GM19452 (cell line): ENCODE data around the gene FRRS1L.

Source experiments
- ATAC-seq: cut with Tn5 transposase; IDR thresholded peaks from one replicate; pipeline ENCODE4 v1.9.1; 2021; ENCODE audit not compliant: unreplicated experiment

FRRS1L gene

DNA sequence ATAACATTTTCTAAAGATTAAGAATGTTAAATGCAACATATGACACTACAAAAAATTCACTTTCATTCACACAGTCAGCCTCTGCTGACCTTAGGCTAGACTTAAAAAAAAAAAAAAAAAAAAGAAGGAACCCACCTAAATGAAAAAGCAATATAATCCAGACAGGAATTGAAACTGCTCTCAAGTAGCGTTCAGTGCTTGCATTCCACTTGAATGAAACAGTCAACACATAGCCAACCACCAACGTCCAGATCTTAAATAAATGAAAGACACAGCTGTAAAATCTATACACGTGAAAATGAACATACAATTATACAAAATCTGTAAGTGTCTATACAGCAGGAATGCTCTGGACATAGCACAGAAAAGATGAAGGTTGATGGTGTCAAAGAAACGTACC lies 58.7 kb downstream of the FRRS1L start:
- ATAC-seq: no peak

DNA sequence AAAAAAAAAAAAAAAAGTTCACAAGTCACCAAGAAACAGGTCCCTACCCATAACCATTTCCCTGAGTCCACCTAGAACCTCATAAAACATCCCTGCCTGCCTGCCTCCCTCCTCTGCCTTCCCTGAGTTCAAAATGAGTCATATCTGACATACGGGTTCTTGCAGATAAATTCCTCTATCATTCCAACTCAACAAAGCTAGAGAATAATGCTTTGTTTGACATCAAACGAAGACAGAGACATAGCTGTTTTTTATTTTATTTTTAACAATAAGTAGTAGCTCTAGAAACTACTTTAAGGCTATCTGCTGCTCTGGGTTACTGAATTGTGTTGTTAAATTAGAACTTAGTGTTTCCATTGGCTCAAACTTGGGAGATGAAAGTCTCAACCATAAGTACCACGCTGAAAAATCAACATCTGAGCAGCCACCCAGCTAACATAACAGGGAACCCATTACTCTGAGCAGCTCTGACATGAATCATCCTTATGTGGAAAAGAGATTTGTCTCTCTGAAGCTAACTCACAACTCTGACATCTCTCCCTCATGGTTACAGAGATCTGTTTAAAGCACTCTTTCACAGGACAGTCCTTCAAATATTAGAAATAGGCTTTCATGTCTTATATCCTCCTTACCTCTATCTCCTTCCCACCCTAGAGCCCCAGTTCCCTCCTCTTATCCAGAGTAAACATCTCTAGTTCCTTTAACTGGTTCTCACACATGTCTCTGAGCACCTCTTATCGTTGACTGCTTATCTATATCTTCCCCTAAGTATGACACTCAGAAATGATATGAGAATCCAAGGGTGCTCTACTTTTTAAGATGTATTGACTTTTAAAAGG lies 59.4 kb downstream of the FRRS1L start:
- ATAC-seq: no peak

DNA sequence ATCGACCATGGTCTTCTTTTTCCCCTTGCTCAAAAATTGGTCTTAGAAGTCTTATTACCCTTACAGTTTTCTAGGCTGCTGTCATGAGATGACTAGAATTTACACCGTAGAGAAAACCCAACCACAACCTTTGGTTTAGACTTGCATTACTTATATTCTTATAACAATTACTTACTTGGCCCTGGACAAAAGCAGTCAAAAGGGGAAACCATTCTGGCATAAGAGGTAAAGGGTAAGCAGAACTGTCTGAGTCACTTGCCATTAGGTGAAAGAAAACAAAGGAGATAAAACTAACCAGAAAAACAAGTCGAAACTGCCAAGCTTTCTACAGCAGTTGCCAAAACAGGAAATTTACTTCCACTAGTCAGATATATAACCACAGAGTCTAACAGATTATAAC lies 65.2 kb downstream of the FRRS1L start:
- peak; percentile 78 for ATAC-seq

DNA sequence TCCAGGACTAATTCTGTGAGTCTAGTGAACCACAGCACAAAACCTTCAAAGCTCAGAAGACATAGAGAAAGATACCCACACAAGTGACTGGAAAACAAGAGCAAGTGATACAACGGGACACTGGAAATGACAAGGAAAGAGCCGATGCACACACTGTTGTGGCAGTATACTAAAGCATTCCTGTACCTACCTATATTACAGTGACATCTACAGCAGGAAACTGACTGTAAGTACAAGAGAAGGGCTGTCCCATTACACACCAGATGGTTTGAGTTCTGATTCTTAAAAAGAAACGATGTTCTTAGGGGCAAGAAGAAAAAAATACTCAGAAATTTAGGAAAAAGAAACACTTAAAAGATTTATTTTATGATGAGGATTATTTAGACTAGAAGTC lies 65.8 kb downstream of the FRRS1L start:
- ATAC-seq: no peak

DNA sequence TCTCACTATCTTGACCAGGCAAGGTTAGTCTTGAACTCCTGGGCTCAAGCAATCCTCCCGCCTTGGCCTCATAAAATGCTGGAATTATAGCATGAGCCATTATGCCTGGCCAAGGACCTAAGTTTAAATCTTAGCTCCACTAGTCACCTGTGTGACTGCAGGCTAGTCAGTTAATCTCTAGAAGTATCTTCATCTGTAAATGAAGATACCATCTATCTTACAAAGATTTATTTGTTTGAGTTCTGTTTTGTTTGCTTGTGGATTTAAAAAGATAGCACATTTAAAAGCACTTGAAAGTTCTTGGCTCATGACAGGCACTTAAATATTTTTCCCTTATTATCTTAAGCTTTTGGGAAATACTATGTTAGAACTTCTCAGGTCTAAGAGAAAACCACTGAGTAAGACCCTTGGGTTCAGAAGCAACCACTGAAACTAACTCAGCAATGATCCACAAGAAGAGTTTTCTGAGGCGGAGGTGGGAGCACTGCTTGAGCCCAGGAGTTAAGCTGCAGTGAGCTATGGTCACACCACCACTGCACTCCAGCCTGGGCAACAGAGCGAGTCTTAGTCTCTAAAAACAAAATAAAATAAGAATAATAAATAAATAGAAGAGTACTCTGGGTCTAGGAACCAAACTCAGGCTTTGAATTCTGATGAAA lies 66.4 kb downstream of the FRRS1L start:
- ATAC-seq: no peak

DNA sequence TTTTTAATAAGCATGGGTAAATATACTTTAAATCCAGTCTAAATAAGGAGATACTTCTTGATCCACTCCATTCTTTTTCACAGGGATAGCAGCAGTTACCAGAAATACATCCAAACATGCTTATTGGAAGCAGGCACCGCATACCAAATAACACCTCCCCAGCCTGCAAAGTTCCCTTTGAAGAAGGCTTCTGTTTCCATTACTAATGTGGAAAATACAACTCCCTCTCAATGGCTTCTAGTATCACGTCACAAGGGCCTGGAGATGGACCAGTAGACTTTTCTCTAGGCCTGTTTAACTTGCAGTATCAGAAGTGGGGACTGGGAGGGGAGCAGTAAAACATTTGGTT lies 68.1 kb downstream of the FRRS1L start:
- ATAC-seq: no peak

DNA sequence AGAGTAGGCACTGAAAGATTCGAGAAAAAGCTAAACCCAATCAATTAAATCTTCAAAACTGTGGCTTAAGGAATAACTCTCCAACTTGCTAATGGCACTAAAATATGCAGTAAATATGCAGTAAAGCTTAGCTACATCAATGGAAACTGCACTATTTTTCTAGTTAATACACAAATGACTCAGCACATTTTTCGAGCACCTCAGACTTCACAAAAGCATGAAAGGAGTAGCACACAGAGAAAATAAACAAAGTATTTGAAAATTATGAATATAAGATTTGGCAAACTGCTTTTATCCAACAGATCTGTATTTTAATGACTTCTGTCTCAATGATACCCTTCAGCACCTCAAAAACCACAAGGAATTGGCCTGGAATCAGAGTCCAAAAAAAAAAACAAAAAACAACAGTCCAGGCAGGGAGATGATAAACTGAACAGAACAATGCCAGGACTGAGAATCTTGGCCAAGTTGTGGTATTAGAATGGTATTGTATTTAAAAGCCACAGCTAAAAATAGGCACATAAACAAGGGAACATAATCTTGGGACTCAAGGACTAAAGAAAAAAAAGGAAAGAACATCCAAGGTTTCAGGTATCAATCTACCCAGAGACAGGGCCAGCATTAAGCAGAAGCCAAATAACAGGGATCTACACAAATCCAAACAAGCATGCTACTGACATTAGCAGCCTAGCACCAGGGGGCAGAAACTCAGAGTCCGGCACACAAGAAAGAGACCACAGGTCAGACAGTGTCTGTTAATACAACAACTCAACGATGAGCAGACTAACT lies 68.7 kb downstream of the FRRS1L start:
- no peak for ATAC-seq

DNA sequence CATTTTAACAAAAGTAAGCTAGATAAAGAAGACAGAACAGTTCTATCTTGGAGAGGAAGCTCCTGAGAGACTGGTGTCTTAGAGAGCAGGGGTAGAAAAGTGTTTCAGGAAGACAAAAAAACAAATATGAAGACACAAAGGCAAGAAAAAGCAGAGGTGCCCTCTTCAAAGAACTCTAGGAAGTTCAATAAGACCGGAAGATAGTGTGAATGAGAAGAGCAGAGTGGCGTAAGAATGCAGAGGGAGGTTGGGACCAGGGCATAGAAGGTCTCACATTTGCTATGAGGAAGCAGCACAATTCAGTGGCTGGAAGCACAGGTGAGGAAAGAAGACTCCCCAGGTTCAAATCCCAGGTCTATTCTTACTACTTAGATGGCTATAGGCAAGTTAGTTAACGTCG lies 69.9 kb downstream of the FRRS1L start:
- no peak for ATAC-seq

DNA sequence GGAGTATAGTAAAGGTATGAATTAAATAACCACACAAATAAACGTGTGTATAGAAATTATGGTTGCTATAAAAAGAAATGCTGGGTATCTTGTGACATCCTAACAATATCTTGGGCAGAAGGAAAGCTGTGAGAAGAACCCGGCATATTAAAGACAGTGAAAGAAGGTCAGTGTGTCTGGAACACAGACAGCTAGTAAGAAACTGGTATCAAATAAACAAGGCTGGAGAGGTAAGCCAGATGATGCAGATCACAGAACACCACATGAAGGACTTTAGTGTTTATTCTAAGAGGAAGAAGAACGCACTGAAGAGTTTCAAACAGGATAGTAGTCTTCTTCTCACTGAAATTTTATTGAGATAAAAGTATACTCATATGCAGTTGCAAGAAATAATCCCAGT lies 71.7 kb downstream of the FRRS1L start:
- no peak for ATAC-seq

DNA sequence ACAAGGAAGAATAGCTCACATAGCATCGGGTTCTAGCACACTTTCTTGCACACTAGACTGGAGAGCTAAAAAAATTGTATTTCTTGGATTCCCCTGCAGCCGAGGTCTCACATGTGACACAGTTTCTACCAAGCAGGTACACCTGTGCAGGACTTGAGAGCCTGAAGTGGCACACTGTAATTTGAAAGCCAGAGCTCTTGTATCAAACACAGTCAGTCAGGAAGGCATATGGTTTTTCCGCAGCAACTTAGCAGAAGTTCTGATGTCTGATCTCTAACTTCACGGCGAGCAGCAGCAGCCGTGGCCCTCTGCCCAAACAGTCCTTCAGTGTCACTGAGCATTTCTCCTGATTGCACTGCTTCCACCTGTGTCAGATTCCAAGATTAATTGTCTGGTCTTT lies 72.8 kb downstream of the FRRS1L start:
- ATAC-seq: no peak

DNA sequence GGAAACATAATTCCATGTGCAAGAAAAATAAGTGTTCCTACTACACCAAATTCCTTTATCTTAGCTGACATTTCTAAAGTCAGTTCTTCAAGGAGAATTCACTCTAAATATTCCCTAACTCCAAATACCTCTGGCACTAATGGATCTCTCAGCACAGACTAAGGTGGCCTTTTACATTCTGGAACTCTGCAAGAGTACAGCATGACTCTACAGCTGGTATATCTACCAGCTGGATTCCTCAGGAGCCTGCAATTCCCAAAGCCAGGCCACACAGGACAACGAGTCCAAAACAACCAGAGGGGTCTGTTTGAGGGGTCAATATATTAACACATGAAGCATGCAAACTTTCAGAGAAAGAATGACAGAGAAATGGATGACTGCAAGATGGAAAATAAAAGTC lies 74.5 kb downstream of the FRRS1L start:
- ATAC-seq: no peak

DNA sequence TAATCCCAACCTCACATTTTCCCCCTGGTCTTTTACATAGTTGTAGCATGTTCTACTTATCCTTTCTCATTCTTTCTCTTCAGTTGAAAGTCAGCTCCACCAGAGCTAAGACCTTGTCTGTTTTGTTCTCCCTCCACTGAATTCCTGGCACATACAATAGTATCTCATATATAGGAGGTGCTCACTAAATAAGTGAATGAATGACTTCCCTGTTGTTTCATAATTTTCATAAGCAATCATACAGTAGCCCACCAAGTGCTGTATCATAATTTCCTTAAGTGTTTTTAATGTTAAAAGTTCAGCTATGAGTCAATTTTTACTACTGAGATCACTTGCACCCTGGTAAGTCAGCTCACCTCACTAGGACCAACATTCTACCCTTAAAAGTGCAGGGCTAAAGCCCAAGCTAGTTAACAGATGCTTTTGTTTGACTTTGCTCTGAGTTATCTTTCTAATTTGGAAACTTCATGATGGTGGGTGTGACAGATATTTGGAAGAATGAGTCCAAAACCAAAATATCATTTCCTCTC lies 74.9 kb downstream of the FRRS1L start:
- no peak for ATAC-seq

DNA sequence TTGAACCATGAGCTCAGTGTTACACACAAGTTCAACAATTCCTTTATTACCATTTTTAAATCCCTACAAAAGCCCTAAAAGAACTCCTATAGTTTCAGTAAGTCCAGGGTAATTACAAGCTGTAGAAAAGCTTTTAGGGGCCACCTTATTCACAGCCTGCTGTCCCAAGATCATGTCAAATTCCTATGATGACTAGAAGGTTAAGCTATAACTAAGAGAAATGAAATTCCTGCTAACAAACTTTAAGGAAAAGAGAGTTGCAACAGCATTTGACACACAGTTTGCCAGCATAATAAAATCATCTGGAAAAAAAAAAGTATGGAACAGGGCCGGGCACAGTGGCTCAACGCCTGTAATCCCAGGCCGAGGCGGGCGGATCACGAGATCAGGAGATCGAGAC lies 78.8 kb downstream of the FRRS1L start:
- no peak for ATAC-seq

DNA sequence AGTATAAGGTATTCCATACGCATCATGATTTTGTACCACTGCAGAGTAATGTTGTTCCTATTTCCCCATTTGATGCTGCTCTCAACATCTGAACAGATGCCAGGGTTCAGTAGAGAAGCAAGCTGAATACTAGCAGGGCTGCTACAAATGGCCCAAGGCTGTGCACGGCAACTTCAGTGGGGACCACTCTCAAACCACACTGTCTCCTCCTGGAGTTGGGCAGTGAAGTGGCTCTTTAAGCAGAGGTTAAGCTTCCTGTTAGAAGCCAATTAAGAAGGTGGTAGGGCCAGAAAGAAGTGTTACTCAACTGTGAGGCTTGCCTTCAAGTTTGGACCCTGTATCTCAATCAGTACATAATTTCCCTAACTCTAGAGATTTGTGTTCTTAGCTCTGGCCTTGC lies 79.3 kb downstream of the FRRS1L start:
- ATAC-seq: no peak

DNA sequence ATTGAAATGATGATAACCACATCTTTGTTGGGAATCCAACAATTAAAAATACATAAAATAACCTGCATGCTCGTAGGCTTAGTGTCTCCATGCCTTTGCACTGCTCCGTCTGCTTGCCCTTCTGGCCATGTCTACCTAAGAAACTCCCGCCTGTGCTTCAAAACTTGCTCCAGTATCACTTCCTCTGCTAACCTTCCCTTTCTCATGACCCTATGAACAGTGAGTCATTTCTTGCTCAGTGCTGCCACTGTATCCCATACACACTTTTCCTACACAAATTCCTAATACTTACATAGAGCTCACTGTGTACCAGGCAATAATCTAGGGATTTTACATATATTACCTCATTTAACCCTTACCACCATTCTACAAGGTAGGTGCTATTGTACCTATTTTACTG lies 80.8 kb downstream of the FRRS1L start:
- peak; percentile 85 for ATAC-seq

DNA sequence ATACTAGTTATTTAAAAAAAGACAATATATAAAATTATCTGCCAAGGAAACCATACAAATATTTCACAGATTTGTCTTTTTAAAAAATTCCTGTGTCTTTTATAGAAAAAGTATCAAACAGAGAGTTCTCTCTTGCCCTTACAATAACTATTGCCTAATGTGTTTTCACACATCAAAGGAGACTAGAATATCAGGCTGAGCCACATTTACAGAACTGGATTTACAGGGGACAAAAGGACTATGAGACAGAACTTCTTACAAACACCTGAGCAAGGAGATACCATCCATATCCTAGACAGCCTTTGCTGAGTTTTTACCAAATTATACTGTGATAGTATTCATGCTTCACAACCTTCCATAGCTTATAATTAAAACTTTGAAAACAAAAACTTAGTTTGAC lies 81.5 kb downstream of the FRRS1L start:
- no peak for ATAC-seq

DNA sequence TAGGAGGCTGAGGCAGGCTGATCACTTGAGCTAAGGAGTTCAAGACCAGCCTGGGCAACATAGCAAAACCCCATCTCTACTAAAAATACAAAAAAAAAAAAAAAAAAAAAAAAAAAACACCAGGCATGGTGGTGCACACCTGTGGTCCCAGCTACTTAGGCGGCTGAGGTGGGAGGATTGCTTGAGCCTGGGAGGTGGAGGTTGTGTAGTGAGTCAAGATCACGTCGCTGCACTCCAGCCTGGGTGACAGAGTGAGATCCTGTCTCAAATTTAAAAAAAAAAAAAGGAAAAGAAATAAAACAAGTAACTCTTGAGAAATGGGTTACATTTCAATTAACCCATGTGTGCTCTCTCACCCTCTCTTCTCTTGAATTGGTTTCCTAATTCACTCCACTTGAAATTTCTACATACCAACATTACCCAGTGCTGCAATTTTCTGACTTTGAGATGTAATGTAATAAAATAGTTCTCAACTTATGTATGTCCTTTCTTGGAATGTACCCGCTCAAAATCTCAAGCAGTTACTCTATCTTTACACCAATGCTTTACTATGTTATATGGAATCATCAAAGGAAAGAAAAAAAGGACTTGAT lies 83.1 kb downstream of the FRRS1L start:
- ATAC-seq: no peak

DNA sequence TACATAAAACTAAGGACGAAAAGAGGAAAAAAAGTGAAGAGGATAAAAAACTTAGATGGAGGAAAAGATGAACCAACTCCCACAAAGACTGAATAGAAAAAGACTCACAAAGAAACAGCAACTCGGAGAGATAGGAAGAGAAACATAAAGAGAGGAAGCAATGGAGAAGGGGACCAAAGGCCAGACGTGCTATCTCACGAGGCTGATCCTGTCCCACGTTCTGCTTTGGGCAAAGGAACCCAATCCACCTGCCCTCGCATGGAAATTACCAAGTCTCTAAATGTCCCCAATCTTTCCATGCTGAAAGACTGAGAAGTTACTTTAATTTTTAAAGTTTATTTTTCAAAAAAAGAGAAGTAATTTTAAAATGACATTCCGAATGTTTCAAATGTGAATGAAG lies 83.9 kb downstream of the FRRS1L start:
- ATAC-seq: no peak

DNA sequence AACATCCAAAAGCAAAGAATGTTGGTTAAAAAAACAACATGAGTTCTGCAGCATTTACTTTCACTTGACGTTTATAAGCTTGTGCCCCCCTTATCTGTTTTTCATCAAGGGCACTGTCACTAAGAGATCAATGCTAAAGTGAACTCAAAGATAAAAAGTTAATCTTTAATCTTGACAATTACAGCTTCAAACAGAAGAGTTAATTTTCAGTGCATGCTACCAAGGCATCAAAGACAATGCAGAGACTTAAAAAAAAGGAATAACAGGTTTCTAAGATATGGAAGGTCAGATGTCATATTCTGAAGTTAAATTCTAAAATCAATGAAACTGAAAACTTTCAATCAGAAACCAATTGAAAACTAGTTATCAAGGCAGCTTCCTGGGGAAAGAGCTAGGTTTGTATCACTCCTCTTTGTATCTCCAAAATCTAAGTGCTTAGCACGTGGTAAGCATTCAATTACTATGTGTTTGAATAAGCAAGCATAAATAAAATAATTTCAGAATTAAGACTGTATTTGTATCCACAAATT lies 84.9 kb downstream of the FRRS1L start:
- no peak for ATAC-seq
